ENCODE data around the gene MAMDC4. TPM values are rescaled to one million over a fixed set of nuclear protein-coding genes. Genes with fewer than 3 reads are reported as not detected.

Gene MAMDC4
- total RNA-seq, 4 donors from 2014 or later = 1.0 to 2.2 (median 1.8) TPM

GRCh38 chr9:136808075-136808805, 43.9 kb upstream of the MAMDC4 start:
- peak overlapping the region; percentile 47 to 94 (median 86) for H3K27ac ChIP-seq
- peaks cover 0 to 40% of the 10 kb centered on the region in 2 donors for H3K36me3 ChIP-seq
- peak; percentile 32 for ATAC-seq
- H3K4me3 ChIP-seq = peak overlapping the region; percentile 97 to 99
- peaks cover 0 to 57% (median 25%) of the 10 kb centered on the region in 3 donors for H3K4me1 ChIP-seq
- WGBS, 2 donors (ENCODE audit: low coverage in 1 of 2) = 0% methylated on average over 1 of the region's 93 CpGs; no CpG with 5 or more reads in 1 of the 2 donors
- H3K27me3 ChIP-seq = no peaks in the 10 kb centered on the region
- H3K9me3 ChIP-seq = no peaks in the 10 kb centered on the region
- TF ChIP-seq EP300 (IDR thresholded peaks at IDR 0.05) = no peak
- peak in 1 of 4 experiments; percentile 4 for TF ChIP-seq CTCF (IDR thresholded peaks at IDR 0.05)

GRCh38 chr9:136808806-136809158, 43.4 kb upstream of the MAMDC4 start:
- Histone ChIP-seq H3K36me3 (peaks cover 0 to 44% of the 10 kb centered on the region in 2 donors), H3K27me3 (no peaks in the 10 kb centered on the region), H3K27ac (peak overlapping the region in 3 of 4 donors; percentile 85 to 94 (median 88)), H3K4me3 (peak overlapping the region; percentile 97 to 99), H3K9me3 (no peaks in the 10 kb centered on the region), H3K4me1 (peaks cover 0 to 57% (median 25%) of the 10 kb centered on the region in 3 donors)
- no peak for TF ChIP-seq POLR2A (IDR thresholded peaks at IDR 0.05)
- TF ChIP-seq EP300 (IDR thresholded peaks at IDR 0.05) = no peak
- TF ChIP-seq POLR2AphosphoS5 (IDR thresholded peaks at IDR 0.05) = no peak
- TF ChIP-seq CTCF (IDR thresholded peaks at IDR 0.05) = no peak
- no peak for ATAC-seq
- 7 to 20% methylated on average over 7 to 14 of the region's 14 CpGs for WGBS, 2 donors (ENCODE audit: low coverage in 1 of 2)

GRCh38 chr9:136814725-136815421, 37.3 kb upstream of the MAMDC4 start:
- H3K9me3 ChIP-seq = no peaks in the 10 kb centered on the region
- no peak for ATAC-seq
- no peak overlapping the region for H3K4me3 ChIP-seq
- H3K27ac ChIP-seq = no peak overlapping the region
- H3K27me3 ChIP-seq = no peaks in the 10 kb centered on the region
- H3K36me3 ChIP-seq = peaks cover 0 to 45% of the 10 kb centered on the region in 2 donors
- H3K4me1 ChIP-seq = peaks cover 0 to 25% (median 3%) of the 10 kb centered on the region in 3 donors
- WGBS, 2 donors (ENCODE audit: low coverage in 1 of 2) = 88 to 91% methylated on average over 11 to 13 of the region's 13 CpGs
- TF ChIP-seq EP300 (IDR thresholded peaks at IDR 0.05) (no peak), CTCF (IDR thresholded peaks at IDR 0.05) (no peak), POLR2AphosphoS5 (IDR thresholded peaks at IDR 0.05) (no peak), POLR2A (IDR thresholded peaks at IDR 0.05) (no peak)

- H3K4me3 ChIP-seq = no peak overlapping the region
- no peaks in the 10 kb centered on the region for H3K9me3 ChIP-seq
- WGBS, 2 donors (ENCODE audit: low coverage in 1 of 2) = 0% methylated on average over 1 of the region's 1 CpG; no CpG with 5 or more reads in 1 of the 2 donors
- peaks cover 0 to 40% of the 10 kb centered on the region in 2 donors for H3K36me3 ChIP-seq
- peaks cover 0 to 20% (median 0%) of the 10 kb centered on the region in 3 donors for H3K4me1 ChIP-seq
- H3K27ac ChIP-seq = no peak overlapping the region
- TF ChIP-seq POLR2A (IDR thresholded peaks at IDR 0.05) = no peak
- ATAC-seq = no peak
- H3K27me3 ChIP-seq = no peaks in the 10 kb centered on the region
These were observed 36.7 kb upstream of the MAMDC4 start for GRCh38 chr9:136815422-136815782.

GRCh38 chr9:136820971-136821825, 30.9 kb upstream of the MAMDC4 start:
- Histone ChIP-seq H3K27me3 (no peaks in the 10 kb centered on the region), H3K36me3 (peaks cover 0 to 38% of the 10 kb centered on the region in 2 donors), H3K27ac (peak overlapping the region in 2 of 4 donors; percentile 35 to 56), H3K9me3 (no peaks in the 10 kb centered on the region), H3K4me1 (peaks cover 0 to 22% (median 0%) of the 10 kb centered on the region in 3 donors), H3K4me3 (peak overlapping the region; percentile 18 to 51)
- TF ChIP-seq EP300 (IDR thresholded peaks at IDR 0.05) (no peak), CTCF (IDR thresholded peaks at IDR 0.05) (no peak)
- ATAC-seq = peak; percentile 69
- 26 to 49% methylated on average over 5 to 7 of the region's 83 CpGs for WGBS, 2 donors (ENCODE audit: low coverage in 1 of 2)

Measured in gastroesophageal sphincter (tissue), 4 donors.